Right kidney (tissue), 1 donor: ENCODE results near the gene RAB35.

Experiments
- DNase-seq: peaks from one replicate; pipeline ENCODE4 v3.0.0-alpha.2; 2016

RAB35 gene

GRCh38 chr12:120134307-120134980 is 17.9 kb upstream of the RAB35 start:
- no peak for DNase-seq

GRCh38 chr12:120132863-120133385 is 16.4 kb upstream of the RAB35 start:
- DNase-seq: no peak

DNA sequence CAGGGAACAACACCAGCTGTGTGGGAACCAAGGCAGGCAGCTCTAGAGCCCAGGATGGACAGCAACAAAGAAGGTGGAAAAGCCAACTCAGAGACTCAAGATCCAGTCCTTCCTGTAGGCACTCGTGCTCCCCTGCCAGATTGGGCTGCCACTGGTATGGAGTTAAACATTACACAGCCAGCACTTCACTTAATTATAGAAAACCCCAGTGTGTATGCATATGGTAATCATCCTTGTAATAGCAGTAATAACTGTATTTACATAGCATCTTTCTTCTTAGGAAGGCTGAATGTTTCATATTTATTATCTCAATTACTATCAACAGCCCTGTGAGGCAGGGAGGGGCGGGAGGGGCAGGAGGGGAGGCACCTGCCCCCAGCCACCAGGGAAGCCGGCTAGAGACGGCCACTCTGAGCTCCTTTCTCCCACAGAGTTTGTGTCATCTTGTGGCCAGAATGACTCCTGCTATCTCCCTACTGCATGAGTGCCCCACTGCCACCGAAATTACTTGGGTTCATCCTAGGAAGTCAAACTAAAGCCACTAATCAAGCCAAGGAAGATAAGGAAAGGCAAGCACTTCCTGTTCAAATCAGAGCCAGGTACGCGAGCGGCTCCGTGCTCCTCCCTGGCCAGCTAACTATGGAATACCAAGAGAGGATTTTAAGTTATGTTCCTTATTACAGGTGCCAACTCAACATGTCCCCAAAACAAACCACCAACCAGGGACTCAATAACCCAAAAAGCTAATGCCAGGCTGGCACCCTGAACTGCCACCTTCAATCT is 15.7 kb upstream of the RAB35 start:
- no peak for DNase-seq

DNA sequence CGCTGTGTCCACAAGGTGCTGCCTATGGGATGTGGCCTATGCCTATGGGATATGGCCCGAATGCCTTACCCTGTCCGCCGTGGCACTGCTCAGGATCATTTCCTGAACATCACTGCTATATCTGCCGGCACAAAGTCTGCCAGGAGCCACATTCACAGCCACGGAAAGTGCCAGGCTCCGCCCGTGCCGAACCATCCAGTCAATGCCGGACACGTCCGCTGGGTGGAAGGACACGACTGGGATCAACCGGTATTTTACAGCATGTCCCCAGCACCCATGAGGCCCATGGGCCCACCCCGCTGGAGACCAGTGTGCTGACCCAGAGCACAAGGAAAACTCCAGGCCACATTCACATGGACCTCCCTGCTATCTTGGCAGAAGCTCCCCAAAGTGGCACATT is 14.6 kb upstream of the RAB35 start:
- DNase-seq: no peak

DNA sequence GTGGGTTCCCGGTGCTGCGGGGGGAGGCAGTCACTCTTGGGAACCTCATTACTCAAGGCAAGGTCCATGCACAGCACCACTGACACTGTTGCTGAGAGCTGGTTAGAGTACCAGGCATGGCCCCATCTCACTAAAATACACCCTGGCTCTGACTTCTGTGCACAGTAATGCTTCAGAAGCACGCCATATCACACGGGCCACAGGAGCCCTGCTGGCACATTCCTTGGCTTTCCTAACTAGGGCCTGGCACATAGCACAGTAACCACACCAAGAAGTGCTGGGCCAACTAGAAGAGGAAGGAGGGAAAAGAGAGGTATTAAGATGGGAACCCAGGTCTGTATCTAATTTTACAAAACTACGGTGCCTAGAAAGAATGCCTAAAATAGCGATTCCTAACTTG is 13.5 kb upstream of the RAB35 start:
- no peak for DNase-seq

DNA sequence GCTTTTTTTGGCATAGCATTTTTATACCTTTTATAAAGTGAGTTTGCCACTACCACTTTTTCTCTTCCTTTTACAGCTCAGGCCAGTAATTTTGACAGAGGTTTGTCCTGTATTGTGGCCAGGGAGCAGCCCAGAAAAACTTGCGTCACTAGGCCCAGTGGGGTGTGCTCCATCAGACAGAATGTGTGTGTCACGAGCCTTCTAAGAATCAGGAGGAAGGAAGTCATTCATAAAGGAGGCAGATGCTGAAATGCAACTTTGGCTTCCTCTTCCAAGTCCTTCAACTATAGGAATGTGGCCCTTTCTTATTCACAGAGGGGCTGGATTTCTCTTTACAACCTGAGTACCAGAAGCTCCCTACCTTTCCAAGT is 10.1 kb upstream of the RAB35 start:
- no peak for DNase-seq

DNA sequence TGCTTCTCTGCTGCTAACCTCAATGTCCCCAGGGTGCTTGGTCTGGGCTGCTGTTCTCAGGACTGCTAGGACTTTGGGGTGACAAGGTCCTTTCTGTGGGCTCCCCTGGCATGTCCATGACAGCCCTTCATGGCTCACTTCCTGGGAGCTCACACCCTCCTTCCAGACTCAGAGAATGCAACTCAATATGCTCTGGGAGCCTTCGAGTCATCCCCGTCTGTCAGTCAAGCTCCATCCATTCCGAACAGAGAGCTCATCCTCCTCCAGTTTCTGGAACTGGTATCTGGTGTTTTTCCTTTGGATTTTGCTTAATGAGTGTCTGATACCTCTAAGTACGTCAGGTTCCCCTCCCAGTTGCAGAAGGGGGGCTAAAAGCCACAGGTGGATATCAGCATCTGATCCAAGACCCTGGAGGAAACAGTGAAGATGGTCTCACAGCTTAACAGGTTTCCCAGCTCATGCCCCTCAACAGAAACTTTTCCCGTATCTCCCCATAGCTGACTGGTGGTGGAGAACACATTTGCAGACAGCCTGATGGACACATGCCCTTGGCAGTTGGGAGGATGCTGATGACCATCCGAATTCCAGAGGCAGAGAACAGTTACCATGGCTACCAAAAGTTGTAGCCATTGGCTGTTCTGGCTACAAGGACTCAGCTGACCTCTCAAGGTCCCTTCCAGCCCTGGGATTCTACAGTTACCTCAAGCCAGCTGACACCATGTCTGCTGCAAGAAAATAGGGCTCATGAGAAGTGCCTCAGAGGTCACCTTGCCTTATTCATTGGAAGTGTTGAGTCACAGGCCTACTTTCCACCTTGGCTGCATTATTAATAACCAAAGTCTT is 9.5 kb upstream of the RAB35 start:
- DNase-seq: no peak

GRCh38 chr12:120125029-120125428 is 8.5 kb upstream of the RAB35 start:
- DNase-seq: no peak

GRCh38 chr12:120121766-120122293 is 5.3 kb upstream of the RAB35 start:
- DNase-seq: no peak

GRCh38 chr12:120121343-120121742 is 4.8 kb upstream of the RAB35 start:
- DNase-seq: no peak

- no peak for DNase-seq
Observed at GRCh38 chr12:120119271-120119973, 2.9 kb upstream of the RAB35 start.

DNA sequence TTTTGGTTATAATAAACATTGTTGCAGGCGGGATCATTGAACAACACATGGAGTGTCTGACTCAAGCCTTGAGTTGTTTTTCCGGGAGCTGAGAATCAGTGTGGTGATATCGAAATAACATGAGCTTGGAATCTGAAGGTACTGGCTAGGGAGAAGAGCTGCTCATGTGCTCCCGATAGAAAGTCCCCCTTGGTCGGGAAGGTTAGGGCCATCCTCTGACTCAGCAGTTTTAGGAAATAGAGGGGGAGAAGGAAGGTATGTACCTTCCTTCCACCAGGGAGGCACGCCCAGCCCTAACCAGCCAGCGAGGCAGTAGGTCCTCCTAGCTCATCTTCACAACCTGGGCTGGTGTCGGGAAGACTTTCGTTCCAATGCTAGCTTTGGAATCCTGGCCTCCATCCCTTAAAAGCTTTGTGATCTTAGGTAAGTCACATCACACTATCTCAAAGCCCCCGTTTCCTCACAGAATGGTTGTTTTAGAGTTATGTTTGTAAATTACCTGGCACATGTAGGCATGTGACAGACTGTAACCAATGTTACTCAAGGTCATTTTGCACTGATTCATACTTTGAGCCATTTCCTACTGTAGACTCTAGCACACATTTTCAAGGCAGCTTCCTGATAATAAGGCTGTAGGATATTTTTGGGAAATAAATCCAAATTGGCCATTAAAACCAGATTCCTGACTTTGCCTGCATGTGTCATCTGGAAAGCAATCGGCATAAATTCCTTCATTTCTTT is 1.9 kb upstream of the RAB35 start:
- no peak for DNase-seq

DNA sequence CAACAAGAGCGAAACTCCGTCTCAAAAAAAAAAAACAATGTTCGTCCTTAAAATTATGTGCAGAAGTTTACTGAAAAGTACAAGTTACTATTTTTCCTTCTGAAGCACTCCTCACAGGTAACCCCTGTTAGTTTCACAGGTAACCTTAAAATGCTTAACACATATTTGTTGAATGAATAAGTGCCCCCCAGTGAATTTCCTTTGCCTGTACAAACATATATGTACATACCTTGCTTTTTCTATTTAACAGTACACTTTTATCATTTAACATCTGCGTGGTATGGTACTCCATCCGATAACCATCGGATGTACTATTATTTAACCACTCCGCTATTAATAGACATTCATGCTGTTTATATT is 1.4 kb upstream of the RAB35 start:
- no peak for DNase-seq

DNA sequence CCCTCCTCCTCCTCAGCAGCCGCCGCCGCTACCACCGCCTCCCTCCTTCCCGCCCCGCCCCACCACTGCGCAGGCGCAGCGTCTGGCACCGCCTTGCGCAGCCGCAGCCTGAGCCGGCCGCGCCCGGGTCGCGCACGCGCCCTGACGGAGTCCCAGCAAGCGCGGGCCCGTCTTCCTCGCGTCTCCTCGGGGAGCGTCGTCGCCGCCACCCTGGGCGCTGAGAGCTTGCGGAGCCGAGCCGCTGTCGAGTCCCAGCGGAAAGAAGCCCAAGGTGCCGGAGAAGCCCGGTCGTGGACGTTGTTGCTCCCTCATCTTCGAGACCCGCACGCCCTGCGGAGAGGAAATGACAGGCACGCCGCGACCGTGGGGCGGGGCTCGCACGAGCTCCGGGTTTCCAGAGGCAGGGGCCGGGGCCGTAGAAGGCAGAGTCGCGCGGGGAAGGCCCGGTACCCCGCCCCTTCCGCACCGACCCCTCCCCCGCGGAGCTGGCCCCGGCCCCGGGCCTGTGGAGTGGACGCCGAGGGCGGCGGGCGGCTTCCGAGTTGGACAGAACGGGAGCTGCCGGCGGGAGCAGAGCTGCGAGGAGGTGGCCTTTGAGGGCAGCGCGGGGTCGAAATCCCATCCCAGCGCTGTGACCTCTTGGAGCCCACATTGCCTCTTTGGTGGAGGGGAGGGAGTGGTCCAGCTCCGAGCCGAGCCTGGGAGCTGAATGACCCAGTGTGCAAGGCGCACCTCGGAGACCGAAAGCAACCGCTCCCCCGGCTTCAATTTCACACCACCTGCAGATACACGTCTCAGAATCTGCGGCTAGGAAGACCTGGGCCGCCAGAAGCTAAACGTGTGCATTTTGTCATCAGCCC is 469 bp upstream of the RAB35 start:
- peak; percentile 98 for DNase-seq

- no peak for DNase-seq
Observed at GRCh38 chr12:120115692-120116440, 687 bp downstream of the RAB35 start.

DNA sequence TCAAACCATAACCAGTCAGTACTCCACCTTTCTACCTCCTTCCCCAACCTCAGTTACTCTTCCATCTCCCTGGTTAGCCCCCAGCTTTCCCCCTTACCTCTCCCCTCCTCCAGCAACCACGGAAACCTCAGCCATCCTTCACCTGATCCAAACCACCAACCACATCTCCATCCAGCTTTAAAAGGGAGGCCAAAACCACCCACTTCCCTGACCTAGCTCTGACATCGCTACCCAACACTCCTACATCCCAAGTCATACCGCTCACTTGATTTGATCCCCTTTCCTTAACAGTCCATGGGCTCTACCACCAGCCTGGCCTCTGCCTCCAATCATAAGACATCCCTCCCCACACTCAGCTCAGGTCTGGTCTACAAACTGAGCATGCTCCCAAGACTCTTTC is 1.5 kb downstream of the RAB35 start:
- no peak for DNase-seq

- DNase-seq: no peak
Observed at GRCh38 chr12:120110550-120111501, 5.7 kb downstream of the RAB35 start.

GRCh38 chr12:120109570-120110267 is 6.8 kb downstream of the RAB35 start:
- no peak for DNase-seq
